Astrocyte of the hippocampus (primary cell): ENCODE measurements around the gene CHRNA3.

Experiments used
- DNase-seq: peaks from one replicate; pipeline ENCODE4 v3.0.0; 2011; ENCODE audit warnings: low read depth, low spot score

The CHRNA3 gene

DNA sequence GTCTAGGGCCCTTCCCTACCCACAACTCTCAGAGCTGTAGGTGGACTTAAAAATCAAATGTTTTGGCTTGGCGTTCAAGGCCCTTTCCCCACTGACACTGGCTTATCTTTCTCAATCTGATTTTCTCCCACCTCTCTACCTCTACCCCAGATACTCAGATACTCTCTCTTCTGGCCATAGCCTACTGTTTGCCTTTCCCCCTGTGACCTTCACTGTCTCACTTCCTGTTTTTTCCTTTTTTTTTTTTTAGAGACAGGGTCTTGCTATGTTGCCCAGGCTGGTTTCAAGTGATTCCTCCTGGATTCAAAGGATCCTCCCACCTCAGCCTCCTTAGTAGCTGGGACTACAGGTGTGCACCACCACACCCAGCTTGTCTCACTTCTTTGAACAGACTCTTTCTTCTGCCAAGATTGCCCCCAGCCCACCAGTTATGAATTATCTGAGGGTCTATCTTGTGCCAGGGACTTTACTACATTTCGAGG, 15.6 kb upstream of the CHRNA3 start:
- no peak for DNase-seq

DNA sequence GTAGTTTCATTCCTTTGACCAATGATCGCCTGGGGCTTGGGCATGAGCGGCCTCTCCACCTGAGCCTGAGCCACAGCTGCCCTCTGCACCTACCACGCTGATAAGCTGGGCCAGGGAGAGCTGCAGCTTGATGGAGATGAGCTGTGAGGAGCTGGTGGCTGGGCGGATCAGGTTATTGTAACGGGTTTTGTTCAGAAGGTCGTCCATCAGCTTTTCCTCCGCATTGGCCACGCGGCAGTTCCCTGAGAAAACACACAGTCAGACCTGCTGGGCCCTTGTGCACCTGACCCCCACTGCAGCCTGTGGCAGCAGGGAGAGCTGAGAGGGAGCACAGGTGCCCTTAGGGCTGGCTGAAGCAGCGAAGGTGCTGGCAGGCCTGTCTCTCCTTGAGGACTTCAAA, 14.6 kb upstream of the CHRNA3 start:
- no peak for DNase-seq

DNA sequence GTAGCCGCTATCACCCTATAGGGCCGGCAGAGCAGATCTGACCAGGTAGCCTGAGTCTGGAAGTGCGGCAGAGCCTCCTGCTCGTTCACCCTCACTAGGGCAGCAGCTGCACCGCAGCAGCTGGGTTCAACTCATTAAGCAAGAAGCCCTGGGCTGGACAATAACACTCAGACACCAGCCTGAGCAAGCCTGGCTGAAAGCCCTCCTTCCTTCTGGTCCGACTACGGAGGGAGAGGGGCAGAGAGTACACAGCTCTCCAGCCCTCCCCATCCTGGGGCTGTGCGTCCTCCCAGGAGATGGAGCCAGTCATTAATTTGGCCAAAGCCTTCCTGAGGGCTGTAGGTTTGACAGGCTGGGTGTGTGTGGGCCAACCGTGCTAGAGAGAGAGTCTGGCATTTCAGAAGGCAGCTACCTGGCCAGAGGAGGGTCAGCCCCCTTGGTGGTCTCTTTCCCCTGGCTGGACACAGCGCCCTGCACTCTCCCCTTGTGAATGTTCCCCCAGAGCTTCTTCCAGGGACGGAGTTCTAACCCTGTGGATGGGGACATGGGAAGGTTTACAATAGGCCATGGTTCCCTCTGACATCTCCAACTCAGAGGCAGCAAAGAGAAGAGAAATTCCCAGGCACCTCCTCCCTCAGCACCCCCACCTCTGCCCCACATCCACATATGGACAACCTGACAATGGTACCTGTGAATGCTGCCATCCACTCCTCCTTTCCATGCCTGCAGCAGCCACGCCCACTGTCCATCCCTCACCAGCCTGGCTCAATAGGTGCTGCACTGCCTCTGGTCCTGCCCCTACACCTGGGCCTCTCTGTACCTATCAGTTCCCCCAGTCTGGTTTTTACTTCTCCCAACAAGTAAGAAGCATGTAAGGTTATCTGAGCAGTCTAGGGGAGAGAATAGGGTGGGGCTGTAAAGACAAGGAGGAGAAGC, 13.7 kb upstream of the CHRNA3 start:
- no peak for DNase-seq

DNA sequence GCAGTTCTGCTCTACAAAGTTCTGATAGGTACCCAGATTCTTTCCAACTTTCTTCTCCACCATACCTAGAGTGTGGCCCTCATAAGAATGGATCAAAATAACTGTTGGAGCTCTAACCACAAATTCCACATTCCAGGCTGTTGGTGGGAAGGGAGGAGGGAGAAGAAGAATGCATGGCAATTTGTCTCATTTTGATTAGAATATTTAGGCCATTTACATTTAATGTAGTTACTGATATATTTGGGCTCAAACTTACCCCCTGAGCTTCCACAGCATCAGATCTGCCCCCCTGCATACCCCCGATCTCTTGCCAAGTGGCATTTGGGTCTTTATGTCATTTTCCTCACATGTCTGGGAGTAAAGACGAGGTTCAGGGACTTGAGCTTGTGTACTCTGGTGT, 12.6 kb upstream of the CHRNA3 start:
- DNase-seq = no peak

DNA sequence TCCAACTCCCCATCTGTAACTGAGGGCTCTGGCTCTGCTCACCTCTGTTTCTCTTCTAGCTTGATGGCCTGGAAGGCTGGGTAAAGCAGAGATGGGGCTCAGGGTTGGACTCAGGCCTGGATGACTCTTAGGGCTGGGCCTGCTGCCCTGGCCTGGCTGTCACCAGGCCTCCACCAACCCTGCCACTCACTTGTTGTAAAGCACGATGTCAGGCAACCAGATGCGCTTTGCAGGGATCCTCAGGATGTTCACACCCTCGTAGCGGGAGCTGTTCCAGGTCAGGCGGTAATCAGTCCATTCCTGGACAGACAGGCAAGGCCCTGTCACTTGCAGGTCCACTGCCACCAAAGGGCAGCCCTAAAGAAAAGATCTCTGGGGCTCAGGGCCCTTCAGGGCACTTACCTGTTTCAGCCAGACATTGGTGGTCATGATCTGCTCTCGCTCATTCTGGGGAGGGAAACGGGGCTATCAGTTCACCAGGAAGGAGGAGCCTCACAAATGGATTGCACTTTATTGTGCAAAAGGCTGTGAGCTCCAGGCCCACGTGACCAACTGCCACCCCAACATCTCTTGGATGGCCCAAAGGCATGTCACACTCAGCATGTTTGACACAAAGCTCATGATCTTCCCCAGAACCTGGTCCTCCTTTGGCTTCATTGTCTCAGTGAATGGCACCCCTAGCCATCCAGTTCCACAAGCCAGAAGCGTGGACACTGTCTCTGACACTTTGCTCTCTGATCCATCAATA, 10.3 kb upstream of the CHRNA3 start:
- no peak for DNase-seq

DNA sequence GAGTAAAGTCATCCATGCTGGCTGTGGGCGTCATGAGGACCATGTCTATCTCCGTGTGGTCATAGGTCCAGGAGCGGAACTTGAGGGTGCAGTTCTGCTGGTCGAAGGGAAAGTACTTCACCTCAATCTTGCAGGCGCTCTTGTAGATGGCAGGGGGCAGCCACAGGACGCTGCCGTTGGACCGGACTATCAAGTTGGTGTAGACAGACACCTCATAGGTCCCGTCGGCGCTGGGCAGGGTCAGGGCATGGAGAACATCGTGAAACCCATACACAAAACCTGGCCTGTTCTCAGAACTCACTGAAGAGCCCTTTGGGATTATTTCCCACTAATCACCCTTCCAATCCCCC, 8.9 kb upstream of the CHRNA3 start:
- no peak for DNase-seq

DNA sequence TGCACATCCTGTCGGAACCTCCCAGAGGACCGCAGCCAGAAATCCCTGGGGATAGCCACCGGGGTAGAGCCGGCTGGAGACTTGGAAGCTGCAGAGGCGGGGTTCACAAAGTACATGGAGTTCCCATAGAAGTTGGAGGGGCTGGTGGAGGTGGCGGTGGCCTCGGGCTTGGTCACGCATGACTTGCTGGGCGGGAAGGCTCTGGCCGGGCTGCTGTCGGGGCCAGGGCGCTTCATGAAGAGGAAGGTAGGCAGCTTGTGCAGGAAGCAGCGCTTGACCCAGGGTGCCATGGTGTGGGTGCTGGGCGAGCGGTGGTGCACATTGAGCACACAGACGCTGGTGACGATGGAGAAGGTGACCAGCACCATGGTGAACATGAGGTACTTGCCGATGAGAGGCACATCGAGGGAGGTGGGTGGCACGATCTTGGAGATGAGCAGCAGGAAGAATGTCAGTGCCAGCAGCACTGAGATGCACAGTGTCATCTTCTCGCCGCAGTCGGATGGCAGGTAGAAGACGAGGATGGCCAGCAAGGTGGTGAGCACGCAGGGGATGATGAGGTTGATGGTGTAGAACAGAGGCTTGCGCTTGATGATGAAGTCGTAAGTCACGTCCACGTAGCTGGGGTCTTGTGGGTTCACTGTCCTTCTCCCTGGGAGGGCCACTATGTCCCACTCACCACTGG, 8.4 kb upstream of the CHRNA3 start:
- DNase-seq = no peak

DNA sequence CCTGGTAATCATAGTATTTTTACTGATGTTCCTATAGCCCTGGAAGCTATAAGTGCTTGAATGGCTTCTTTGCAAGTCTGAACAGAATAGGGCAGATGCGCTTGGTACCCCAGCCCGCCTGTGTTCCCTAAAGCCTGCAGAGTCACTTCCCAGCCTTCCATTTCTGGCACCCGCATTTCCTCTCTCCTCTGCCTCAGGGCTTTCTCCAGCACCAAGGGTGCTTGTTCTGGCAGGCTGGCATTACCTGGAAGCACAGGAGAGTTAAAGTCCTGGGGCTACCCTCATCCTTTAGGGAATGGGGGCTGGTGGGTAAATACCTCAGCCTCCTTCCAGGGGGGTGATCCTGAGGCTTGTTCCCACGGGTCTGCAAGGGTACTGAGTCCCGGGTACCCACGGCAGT, 7.4 kb upstream of the CHRNA3 start:
- DNase-seq = no peak

DNA sequence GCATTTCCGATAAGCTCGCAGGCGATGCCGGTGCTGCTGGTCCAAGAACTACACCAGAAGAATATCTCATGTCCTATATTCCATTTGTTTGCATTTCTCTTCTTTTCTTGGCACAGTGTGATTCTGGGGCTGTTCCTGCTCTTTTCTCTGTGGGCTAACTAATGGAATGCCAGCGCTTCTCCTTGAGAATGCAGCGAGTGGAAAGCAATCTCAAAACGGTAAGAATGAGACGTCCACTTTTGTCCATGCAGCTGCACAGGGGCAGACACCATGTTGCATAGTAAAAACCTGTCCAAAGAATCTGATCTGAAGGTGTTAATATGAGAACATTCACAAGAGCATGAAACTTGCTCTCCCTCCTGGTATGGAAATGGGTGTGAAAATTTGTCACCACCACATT, 6.6 kb upstream of the CHRNA3 start:
- no peak for DNase-seq

DNA sequence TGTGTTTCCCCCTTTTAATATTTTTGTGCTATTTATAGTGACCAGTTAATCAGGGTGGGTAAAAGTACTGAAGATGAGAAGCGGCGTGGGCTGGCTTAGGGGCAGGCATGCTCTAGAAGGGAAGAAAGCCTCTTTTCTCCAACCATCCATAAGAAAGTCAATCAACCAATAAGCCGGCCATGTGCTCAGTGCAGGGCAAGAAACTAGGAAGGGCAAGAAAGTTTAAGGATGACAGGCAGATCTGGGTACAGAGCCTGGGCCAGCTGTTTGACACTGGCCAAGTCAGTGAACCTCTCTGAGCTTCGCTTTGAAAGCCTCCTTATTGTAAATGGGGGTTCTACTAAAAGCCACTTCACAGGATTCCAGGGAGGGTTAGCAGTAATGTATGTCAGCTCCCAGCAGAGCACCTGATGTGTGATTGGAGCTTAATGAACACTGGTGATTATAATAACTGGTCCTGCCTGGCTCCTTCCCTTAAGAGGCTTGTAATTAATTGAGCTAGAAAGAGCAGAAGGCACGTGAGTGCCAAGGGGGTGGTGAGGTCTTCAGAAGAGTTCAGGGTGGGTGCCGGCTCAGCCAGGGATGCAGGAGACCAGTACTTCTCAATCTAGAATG, 5.7 kb upstream of the CHRNA3 start:
- DNase-seq = no peak

DNA sequence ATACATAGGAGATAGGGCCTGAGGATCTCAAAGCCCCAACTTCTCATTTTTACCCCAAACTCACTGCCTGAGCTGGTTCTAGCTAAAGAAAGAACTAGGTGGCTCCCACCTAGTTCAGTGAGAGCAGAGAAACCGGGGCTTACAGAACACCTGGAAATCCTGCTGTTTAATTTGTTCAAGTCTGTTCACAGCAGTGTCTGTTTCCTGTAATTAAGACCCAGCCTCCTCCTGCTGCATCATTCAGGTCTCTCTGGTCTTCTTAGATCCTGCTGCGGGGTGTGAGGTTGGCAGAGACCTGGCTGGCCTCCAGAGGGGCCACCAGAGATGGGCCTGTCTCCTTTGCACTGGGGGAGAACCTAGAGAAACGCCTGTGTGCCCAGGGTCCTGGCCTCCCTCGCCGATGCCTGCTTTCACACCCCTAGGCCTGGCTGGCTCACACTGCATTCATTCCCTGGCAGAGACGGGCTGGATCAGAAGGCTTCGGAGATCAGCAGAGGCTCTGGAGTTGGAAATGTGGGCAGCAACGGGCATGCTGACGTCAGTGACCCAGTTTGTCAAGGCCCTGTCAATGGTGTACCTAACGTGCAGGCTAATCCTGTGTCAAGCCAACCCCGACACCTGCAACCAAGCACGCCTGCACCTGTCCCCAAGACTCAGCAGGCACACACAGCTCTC, 4.9 kb upstream of the CHRNA3 start:
- no peak for DNase-seq

DNA sequence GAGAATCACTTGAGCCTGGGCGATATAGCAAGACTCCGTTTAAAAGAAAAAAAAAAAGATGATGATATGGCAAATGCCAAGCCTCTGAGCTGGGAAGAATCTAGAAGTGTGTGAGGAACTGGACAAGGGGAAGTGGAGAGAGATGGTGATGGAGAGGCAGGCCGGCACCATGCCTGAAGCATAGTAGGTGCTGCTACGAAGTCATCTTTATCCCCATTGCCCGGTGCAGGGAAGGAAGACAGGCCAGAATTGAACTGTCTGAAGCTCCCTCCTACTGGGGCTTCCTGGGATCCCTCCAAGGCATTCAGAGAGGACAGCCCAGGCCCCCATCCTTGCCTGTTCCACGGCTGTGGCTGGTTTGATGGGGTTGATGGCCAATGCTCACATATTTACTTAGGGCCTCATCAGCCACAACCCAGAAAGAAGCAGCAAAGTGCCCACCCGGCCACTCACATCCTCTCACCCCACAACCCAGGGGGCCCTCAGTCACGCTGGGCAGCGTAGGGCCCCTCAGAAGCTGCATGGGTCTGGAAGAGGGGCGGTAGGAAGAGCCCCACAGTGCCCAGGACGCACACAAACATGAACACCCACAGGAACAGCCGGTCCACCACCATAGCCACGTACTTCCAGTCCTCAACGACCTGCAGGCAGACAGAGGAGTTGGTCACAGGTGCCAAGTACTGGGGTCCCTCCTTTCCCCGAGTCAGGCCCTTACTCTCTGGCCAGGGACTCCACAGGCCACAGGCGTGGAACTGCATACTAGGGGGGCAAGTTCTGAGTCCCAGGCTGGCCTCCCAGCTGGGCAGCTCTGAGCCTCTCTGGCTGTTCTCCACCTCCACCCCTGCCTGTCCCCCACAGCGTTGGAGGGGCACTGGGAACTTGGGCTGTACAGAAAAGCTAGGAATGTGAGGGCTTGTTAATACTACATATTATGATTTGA, 4.1 kb upstream of the CHRNA3 start:
- DNase-seq = no peak

DNA sequence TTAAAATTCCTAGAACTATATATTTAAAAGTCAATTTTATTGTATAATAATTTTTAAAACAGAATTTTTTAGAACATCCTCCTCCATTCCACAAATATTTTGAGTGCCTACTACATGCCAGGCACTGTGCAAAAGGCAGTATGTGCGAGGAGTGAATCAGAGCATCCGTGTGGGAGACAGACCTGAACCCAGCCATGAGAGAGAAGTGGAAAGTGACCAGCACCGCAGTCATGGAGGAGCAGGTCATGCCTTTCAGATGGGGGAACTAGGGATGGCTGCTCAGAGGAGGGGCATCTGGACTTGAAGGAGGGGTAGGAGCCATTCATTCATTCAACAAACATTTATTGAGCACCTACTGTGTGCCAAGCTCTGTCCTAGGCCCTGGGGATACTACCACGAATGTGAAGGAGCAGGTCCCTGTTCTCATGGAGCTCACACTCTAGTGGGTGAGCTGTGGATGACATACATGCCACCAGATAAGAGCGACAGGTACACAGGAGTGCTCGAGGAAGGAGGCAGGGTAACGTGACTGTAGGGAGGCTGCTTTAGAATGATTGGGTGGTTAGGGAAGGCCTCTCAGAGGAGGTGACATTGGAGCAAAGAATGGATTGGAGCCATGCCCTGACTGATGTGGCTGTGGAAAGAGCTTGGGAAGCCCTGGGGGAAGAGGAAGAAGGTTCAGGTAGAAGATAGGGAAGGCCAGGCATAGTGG, 3.1 kb upstream of the CHRNA3 start:
- DNase-seq = no peak

DNA sequence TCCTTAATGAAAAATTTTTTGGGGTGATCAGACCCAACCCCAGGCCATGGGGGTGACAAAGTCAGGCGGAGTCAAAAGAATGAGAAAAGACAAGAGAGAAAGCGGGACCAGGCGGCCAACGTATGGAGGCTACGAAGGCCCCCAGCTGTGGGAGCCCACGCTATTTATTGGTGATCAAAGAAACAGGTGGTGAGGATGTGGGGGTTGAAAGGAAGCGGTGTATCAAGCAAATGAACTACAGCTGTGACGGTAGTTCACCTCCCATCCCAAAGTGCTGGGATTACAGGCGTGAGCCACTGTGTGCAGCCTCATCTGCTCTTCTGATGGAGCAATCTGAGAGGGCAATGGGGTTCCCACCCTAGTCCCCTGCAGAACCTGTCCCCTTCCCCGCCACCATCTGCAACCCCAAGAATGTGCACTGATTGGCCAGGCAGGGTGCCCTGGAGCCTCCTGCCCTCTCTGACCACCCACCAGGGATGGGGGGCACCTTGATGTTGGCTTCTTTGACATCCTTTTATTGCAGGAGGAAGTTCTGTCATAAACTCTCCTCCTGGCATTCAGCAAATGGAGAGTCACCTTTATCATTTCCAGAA, 1.1 kb upstream of the CHRNA3 start:
- DNase-seq = no peak

DNA sequence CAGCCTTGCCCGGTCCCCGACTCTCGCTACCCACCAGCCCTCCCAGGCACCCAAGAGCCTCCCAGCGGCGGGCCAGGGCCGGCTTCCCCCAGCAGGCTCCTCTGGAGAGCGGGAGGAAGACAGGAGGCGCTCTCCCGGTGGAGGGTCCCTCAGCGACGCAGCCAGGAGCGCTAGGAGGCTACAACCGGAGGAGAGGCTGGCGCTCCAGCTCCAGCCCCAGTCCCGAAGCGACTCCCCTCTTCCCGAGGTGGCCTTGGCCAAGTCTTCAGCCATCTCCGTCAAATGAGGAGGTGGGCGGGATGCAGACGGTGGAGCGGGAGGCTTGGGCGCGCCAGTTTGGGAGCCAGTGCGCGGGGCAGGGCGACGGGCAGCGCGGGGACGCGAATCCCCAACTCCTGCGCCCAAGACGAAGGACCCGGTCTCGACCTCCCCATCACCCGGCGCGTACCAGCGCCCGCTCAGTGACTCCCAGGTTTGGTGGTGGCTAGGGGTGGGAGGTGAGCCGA, 722 bp downstream of the CHRNA3 start:
- DNase-seq = peak; percentile 58

DNA sequence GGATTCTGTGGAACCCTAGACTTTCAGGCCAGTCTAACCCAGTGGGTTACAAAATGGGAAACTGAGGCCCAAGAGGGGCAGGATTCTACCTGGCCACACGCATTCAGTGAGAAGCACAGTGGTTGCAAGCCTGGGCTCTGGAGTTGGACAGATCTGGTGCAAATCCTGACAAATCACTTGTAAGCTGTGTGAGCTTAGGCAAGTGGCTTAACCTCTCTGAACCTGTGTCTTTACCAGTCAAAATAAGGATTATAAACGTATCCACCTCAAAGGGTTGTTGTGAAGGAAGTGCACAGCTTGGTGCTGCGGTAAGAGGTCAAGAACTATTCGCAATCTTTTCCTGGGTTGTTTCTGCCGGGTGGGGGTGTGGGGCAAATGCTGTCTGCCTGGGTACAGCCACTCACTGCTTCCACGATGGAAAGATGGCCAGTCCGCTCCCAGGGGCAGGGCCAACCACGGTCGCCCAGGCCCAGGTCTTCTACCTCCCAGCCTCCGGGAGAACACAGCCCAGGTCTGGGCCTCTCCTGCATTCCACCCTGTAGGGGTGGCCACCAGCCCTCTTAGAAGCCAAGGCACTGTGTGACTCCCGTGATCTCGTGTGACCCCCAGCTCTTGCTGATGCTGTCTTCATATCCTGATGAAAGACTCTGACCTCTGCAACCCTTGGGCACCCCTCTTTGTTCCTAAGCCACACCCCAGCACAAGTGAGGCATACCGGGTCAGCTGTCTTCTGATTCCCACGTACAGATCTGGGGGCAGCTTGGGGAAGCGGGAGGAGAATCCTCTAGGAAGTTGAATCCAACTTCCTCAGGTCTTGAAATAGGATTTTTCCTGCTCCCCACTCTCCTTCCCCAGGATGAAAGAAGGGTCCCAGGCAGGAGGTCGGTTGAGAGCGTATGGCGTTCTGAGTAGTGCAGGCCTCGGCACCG, 1.5 kb downstream of the CHRNA3 start:
- no peak for DNase-seq

DNA sequence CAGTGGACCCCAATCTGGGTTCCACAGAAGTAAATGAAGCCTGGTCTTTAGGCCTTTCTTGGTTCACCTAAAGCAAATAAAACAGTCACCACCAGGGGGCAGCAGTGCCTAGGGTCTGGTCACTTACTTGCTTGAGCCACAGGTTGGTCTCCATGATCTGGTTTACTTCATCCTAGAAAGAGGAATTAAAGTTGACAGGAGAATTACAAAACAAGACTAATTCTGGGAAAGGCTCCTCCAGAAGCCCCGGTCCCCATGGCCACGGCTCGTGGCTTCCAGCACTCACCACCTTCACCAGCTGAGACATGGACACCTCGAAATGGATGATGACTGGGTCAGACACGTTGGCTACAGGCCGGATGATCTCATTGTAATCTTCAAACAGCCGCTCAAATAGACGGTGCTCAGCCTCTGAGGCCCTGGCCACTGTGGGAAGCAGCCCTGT, 2.3 kb downstream of the CHRNA3 start:
- peak; percentile 89 for DNase-seq

DNA sequence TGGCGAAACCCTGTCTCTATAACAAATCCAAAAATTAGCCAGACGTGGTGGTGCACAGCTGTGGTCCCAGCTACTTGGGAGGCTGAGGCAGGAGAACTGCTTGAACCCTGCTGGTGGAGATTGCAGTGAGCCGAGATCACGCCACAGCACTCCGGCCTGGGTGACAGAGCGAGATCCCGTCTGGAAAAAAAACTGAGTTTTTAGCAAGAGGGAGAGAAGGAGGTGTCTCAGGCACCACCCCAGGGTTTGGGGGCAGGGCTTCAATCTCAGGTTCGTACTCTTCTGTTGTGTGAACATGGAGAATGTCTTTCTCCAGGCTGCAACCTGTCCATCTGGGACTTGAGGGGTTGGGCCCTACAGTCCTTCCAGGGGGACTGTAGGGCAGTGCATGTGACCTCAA, 2.7 kb downstream of the CHRNA3 start:
- no peak for DNase-seq
